HCT116 (cell line): ENCODE measurements around the gene ERC2. TPM values are rescaled to one million over a fixed set of nuclear protein-coding genes. Genes with fewer than 3 reads are reported as not detected.

ENCODE experiments used
- ATAC-seq: fragments of 200-7000 bp; cut with Tn5 transposase; 2 replicates; pipeline ENCODE4 v1.9.1; 2020; ENCODE audit warnings: mild to moderate bottlenecking, moderate library complexity
- BruUV-seq: library from RNA; stranded (reverse); fragments of 400-500 nt; replicated peaks from 2 replicates; lab custom pipeline; 2021; lab: Mats Ljungman, UMichigan
- CTCF ChIA-PET: fragments of 300-600 bp; sonication (Branson Sonifier 250); formaldehyde crosslinking; loops from one replicate; lab custom pipeline; 2021; ENCODE audit warnings: antibody characterized with exemption; lab: Charles Lee
- POLR2A ChIA-PET: fragments of 300-600, 350-600 bp; sonication (Branson Sonifier 250); formaldehyde crosslinking; loops from one replicate; lab custom pipeline; 2021; ENCODE audit warnings: antibody characterized with exemption; lab: Charles Lee
- RAD21 ChIA-PET, 2 experiments: fragments of 300-600 bp; sonication (Branson Sonifier 250); formaldehyde crosslinking; loops; one replicate each; lab custom pipeline; 2023; ENCODE audit warnings: low total read pairs in 2 of 2; ENCODE audit not compliant: uncharacterized antibody in 2 of 2, unreplicated experiment in 2 of 2, low non-redundant PET in 1 of 2; lab: Charles Lee
- DNase-seq: peaks from one replicate; pipeline ENCODE4 v3.0.0-alpha.2; 2010; ENCODE audit warnings: low read depth, low spot score
- H2AFZ ChIP-seq: fragments of 200-600 bp; shearing (Covaris generic), sonication (generic); 2 replicates; pipeline ENCODE4 v1.6.1; 2017; ENCODE audit warnings: low read depth, mixed run types, mixed read lengths, antibody characterized with exemption, low read length; ENCODE audit not compliant: poor library complexity, severe bottlenecking
- H3K27ac ChIP-seq: 2 replicates; pipeline ENCODE4 v1.5.1; 2012; ENCODE audit warnings: low read depth, low read length
- H3K27me3 ChIP-seq: fragments of 200-600 bp; sonication (generic); 2 replicates; pipeline ENCODE4 v1.6.1; 2016; ENCODE audit warnings: mixed run types, low read length, mixed read lengths; ENCODE audit not compliant: insufficient read depth
- H3K36me3 ChIP-seq, 2 experiments: fragments of 200-500 bp in 1 of 2; fragments of 200-600 bp in 1 of 2; sonication (Bioruptor generic) in 1 of 2; sonication (generic) in 1 of 2; 2 replicates each; pipeline versions ENCODE4 v1.5.1 to v1.6.1; 2014 to 2016; ENCODE audit warnings: low read length in 2 of 2, inconsistent platforms in 1 of 2, mixed read lengths in 1 of 2, mixed run types in 1 of 2; ENCODE audit not compliant: insufficient read depth in 2 of 2, control insufficient read depth in 1 of 2
- H3K4me1 ChIP-seq, 2 experiments: fragments of 200-600 bp in 1 of 2; sonication (generic) in 1 of 2; 2 replicates each; pipeline versions ENCODE4 v1.5.1 to v1.6.1; 2012 to 2017; ENCODE audit warnings: low read length in 2 of 2, inconsistent platforms in 1 of 2, mild to moderate bottlenecking in 1 of 2, mixed read lengths in 1 of 2, mixed run types in 1 of 2, moderate library complexity in 1 of 2; ENCODE audit not compliant: insufficient read depth in 2 of 2, control insufficient read depth in 1 of 2
- H3K4me2 ChIP-seq: fragments of 200-600 bp; sonication (generic); 2 replicates; pipeline ENCODE4 v1.6.1; 2017; ENCODE audit warnings: mixed run types, low read length, mixed read lengths
- H3K4me3 ChIP-seq, 2 experiments: fragments of 200-600 bp in 1 of 2; sonication (generic) in 1 of 2; replicated peaks in 1 of 2; 2 replicates each; pipeline ENCODE4 v1.5.1; 2011 to 2016; ENCODE audit warnings: low read length in 2 of 2, control low read depth in 1 of 2, low read depth in 1 of 2, mild to moderate bottlenecking in 1 of 2, mixed read lengths in 1 of 2, mixed run types in 1 of 2
- H3K79me2 ChIP-seq: fragments of 200-600 bp; sonication (generic); 2 replicates; pipeline ENCODE4 v1.6.1; 2017; ENCODE audit warnings: mild to moderate bottlenecking, mixed run types, low read length, moderate library complexity, mixed read lengths; ENCODE audit not compliant: insufficient read depth
- H3K9ac ChIP-seq: fragments of 200-600 bp; sonication (generic); 2 replicates; pipeline ENCODE4 v1.6.1; 2016; ENCODE audit warnings: low read length, mixed read lengths
- H3K9me2 ChIP-seq: fragments of 200-600 bp; sonication (generic), shearing (Covaris generic); 2 replicates; pipeline ENCODE4 v1.6.1; 2017; ENCODE audit warnings: mixed run types, mild to moderate bottlenecking, moderate library complexity; ENCODE audit not compliant: insufficient read depth
- H3K9me3 ChIP-seq, 2 experiments: fragments of 200-500 bp in 1 of 2; fragments of 200-600 bp in 1 of 2; sonication (Bioruptor generic) in 1 of 2; sonication (generic) in 1 of 2; 2 replicates each; pipeline ENCODE4 v1.6.1; 2014 to 2017; ENCODE audit warnings: low read length in 2 of 2, mixed read lengths in 2 of 2, inconsistent platforms in 1 of 2, low read depth in 1 of 2, mild to moderate bottlenecking in 1 of 2, mixed run types in 1 of 2, moderate library complexity in 1 of 2; ENCODE audit not compliant: control insufficient read depth in 1 of 2, insufficient read depth in 1 of 2
- H4K20me1 ChIP-seq: fragments of 200-600 bp; sonication (generic), shearing (Covaris generic); 2 replicates; pipeline ENCODE4 v1.6.1; 2017; ENCODE audit warnings: mixed run types, mild to moderate bottlenecking, moderate library complexity; ENCODE audit not compliant: insufficient read depth
- CEBPB ChIP-seq: IDR thresholded peaks from 2 replicates; pipeline ENCODE4 v1.6.1; 2012; ENCODE audit warnings: low read depth
- EGR1 ChIP-seq: IDR thresholded peaks from 2 replicates; pipeline ENCODE4 v1.6.1; 2012; ENCODE audit warnings: low read depth
- ELF1 ChIP-seq: IDR thresholded peaks from 2 replicates; pipeline ENCODE4 v1.6.1; 2012; ENCODE audit warnings: low read depth, borderline replicate concordance
- EZH2 ChIP-seq: fragments of 200-600 bp; sonication (generic); IDR thresholded peaks from 2 replicates; pipeline ENCODE4 v1.6.1; 2017; ENCODE audit warnings: antibody characterized with exemption, mixed run types
- FOSL1 ChIP-seq: IDR thresholded peaks from 2 replicates; pipeline ENCODE4 v1.6.1; 2012; ENCODE audit warnings: low read depth
- JUND ChIP-seq: IDR thresholded peaks from 2 replicates; pipeline ENCODE4 v1.6.1; 2012
- MAX ChIP-seq: IDR thresholded peaks from 2 replicates; pipeline ENCODE4 v1.6.1; 2012
- POLR2A ChIP-seq: IDR thresholded peaks from 2 replicates; pipeline ENCODE4 v1.7.0; 2011; ENCODE audit warnings: borderline replicate concordance; ENCODE audit not compliant: insufficient read depth, insufficient read length; ENCODE audit errors: extremely low read depth
- POLR2AphosphoS5 ChIP-seq: IDR thresholded peaks from 2 replicates; pipeline ENCODE4 v1.6.1; 2011; ENCODE audit warnings: mild to moderate bottlenecking, low read depth, low read length, moderate library complexity
- SP1 ChIP-seq: IDR thresholded peaks from 2 replicates; pipeline ENCODE4 v1.6.1; 2012; ENCODE audit warnings: low read depth
- SRF ChIP-seq: IDR thresholded peaks from 2 replicates; pipeline ENCODE4 v1.6.1; 2012; ENCODE audit warnings: low read depth
- YY1 ChIP-seq: IDR thresholded peaks from 2 replicates; pipeline ENCODE4 v1.6.1; 2011; ENCODE audit warnings: low read length, low read depth, moderate library complexity, mild to moderate bottlenecking; ENCODE audit not compliant: insufficient replicate concordance; ENCODE audit errors: extremely low read depth
- ZFX ChIP-seq: fragments of 450-650 bp; IDR thresholded peaks from 2 replicates; pipeline ENCODE4 v1.6.1; 2017
- ZNF274 ChIP-seq: fragments of 200-500 bp; sonication (Bioruptor generic); IDR thresholded peaks from 2 replicates; pipeline ENCODE4 v1.6.1; 2014; ENCODE audit warnings: mild to moderate bottlenecking, low read depth, low read length, inconsistent platforms
- intact Hi-C: fragments of 100-400 bp; cut with micrococcal nuclease; formaldehyde crosslinking; loops from 2 replicates; pipeline ENCODE4 v1.10.0; 2022
- total RNA-seq: library from RNA; stranded (reverse); gene quantifications from one replicate; pipeline ENCODE4 v1.2.1, GENCODE V29; 2021; ENCODE audit not compliant: unreplicated experiment
- TF ChIP-seq, protein P1 (sequence below): IDR thresholded peaks from 2 replicates; pipeline ENCODE4 v1.6.1; 2012
- TF ChIP-seq, protein P2 (sequence below), 3 experiments: fragments of 200-600 bp in 1 of 3; sonication (generic) in 1 of 3; IDR thresholded peaks in 2 of 3; conservative IDR thresholded peaks in 1 of 3; 2 replicates each; pipeline ENCODE4 v1.5.1; 2012 to 2017; ENCODE audit warnings: low read depth in 2 of 3, low read length in 2 of 3, antibody characterized with exemption in 1 of 3, borderline replicate concordance in 1 of 3, control low read depth in 1 of 3, mild to moderate bottlenecking in 1 of 3, mixed read lengths in 1 of 3, mixed run types in 1 of 3, moderate library complexity in 1 of 3; ENCODE audit not compliant: insufficient read depth in 1 of 3
- TF ChIP-seq, protein P3 (sequence below): IDR thresholded peaks from 2 replicates; pipeline ENCODE4 v1.6.1; 2012; ENCODE audit warnings: low read depth

The ERC2 gene
- total RNA-seq, 1 experiment from 2014 or later = not detected

- Histone ChIP-seq H3K79me2 (no peaks in the 10 kb centered on the region), H3K27me3 (no peaks in the 10 kb centered on the region), H3K4me1 (no peaks in the 10 kb centered on the region), H3K27ac (no peak overlapping the region), H2AFZ (no peak overlapping the region), H3K9ac (no peak overlapping the region), H4K20me1 (no peaks in the 10 kb centered on the region), H3K36me3 (no peaks in the 10 kb centered on the region), H3K9me3 (no peaks in the 10 kb centered on the region), H3K4me2 (no peak overlapping the region), H3K9me2 (no peaks in the 10 kb centered on the region), H3K4me3 (no peak overlapping the region)
- ATAC-seq = no peak
- DNase-seq = no peak
- POLR2A ChIA-PET = no interaction called here
- no peak for TF ChIP-seq SP1
- BruUV-seq = no TSS peak
- CTCF ChIA-PET = no interaction called here
- intact Hi-C loops = no loop called here
- RAD21 ChIA-PET = no interaction called here
These were observed 416.1 kb downstream of the ERC2 start for GRCh38 chr3:56052188-56052587.

DNA sequence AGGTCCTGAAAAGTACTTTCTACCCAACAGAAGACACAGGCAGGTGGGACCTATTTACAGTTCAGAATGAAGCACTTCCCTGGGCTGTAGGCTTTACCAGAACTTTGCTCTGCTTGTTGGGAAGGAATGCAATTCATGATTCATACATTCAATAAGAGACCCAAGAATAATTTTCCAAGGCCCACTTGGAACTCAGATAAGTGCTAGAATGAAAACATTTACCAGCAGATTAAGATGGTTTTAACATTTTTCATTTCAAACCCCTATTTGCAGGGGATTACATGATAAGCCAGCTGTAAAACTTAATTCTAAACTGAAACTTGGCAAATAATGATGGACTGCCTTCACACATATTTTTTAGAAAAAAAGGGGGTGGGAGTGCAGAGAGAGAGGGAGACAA, 417.2 kb downstream of the ERC2 start:
- intact Hi-C loops = no loop called here
- no peak for DNase-seq
- no peak overlapping the region for H3K27ac ChIP-seq
- TF ChIP-seq SRF (no peak), CEBPB (no peak), POLR2A (no peak), POLR2AphosphoS5 (no peak), EGR1 (no peak), YY1 (no peak), ZNF274 (no peak), FOSL1 (no peak), JUND (no peak), EZH2 (no peak), MAX (no peak), ZFX (no peak), ELF1 (no peak)
- TF ChIP-seq, protein P1, sequence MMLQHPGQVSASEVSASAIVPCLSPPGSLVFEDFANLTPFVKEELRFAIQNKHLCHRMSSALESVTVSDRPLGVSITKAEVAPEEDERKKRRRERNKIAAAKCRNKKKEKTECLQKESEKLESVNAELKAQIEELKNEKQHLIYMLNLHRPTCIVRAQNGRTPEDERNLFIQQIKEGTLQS = no peak
- TF ChIP-seq, protein P2, sequence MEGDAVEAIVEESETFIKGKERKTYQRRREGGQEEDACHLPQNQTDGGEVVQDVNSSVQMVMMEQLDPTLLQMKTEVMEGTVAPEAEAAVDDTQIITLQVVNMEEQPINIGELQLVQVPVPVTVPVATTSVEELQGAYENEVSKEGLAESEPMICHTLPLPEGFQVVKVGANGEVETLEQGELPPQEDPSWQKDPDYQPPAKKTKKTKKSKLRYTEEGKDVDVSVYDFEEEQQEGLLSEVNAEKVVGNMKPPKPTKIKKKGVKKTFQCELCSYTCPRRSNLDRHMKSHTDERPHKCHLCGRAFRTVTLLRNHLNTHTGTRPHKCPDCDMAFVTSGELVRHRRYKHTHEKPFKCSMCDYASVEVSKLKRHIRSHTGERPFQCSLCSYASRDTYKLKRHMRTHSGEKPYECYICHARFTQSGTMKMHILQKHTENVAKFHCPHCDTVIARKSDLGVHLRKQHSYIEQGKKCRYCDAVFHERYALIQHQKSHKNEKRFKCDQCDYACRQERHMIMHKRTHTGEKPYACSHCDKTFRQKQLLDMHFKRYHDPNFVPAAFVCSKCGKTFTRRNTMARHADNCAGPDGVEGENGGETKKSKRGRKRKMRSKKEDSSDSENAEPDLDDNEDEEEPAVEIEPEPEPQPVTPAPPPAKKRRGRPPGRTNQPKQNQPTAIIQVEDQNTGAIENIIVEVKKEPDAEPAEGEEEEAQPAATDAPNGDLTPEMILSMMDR (IDR thresholded peaks at IDR 0.05 in 2 of 3, conservative IDR thresholded peaks at IDR 0.05 in 1 of 3; ENCODE audit: borderline replicate concordance in 1 of 3, insufficient read depth in 1 of 3, low read depth in 2 of 3, low read length in 2 of 3) = no peak
- TF ChIP-seq, protein P3, sequence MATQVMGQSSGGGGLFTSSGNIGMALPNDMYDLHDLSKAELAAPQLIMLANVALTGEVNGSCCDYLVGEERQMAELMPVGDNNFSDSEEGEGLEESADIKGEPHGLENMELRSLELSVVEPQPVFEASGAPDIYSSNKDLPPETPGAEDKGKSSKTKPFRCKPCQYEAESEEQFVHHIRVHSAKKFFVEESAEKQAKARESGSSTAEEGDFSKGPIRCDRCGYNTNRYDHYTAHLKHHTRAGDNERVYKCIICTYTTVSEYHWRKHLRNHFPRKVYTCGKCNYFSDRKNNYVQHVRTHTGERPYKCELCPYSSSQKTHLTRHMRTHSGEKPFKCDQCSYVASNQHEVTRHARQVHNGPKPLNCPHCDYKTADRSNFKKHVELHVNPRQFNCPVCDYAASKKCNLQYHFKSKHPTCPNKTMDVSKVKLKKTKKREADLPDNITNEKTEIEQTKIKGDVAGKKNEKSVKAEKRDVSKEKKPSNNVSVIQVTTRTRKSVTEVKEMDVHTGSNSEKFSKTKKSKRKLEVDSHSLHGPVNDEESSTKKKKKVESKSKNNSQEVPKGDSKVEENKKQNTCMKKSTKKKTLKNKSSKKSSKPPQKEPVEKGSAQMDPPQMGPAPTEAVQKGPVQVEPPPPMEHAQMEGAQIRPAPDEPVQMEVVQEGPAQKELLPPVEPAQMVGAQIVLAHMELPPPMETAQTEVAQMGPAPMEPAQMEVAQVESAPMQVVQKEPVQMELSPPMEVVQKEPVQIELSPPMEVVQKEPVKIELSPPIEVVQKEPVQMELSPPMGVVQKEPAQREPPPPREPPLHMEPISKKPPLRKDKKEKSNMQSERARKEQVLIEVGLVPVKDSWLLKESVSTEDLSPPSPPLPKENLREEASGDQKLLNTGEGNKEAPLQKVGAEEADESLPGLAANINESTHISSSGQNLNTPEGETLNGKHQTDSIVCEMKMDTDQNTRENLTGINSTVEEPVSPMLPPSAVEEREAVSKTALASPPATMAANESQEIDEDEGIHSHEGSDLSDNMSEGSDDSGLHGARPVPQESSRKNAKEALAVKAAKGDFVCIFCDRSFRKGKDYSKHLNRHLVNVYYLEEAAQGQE = no peak
- TF ChIP-seq, all 23 proteins: peak for 0
- H3K9me3 ChIP-seq = no peaks in the 10 kb centered on the region
- H3K79me2 ChIP-seq = no peaks in the 10 kb centered on the region
- H3K9ac ChIP-seq = no peak overlapping the region
- CTCF ChIA-PET = no interaction called here
- no TSS peak for BruUV-seq
- H3K9me2 ChIP-seq = no peaks in the 10 kb centered on the region
- no peaks in the 10 kb centered on the region for H3K4me1 ChIP-seq
- POLR2A ChIA-PET = no interaction called here
- no peaks in the 10 kb centered on the region for H3K36me3 ChIP-seq
- H2AFZ ChIP-seq = no peak overlapping the region
- no peak overlapping the region for H3K4me3 ChIP-seq
- H3K27me3 ChIP-seq = no peaks in the 10 kb centered on the region
- ATAC-seq = no peak
- no peak overlapping the region for H3K4me2 ChIP-seq
- RAD21 ChIA-PET = no interaction called here
- no peaks in the 10 kb centered on the region for H4K20me1 ChIP-seq
